Measurements from ENCODE around the gene FBXW4.
"Not testable (repeated sequence)": the region's sequence is repeated elsewhere in the genome, so short reads cannot be mapped to it uniquely, and the experiment has no call there.

Gene FBXW4

GRCh38 chr10:101651336-101651735, 43.6 kb downstream of the FBXW4 start:
- no peak for DNase-seq

- no peak for DNase-seq
Observed at GRCh38 chr10:101650863-101651262, 44.1 kb downstream of the FBXW4 start.

- no peak for DNase-seq
Observed at GRCh38 chr10:101649525-101650085, 45.4 kb downstream of the FBXW4 start.

- DNase-seq, result no peak
Observed at GRCh38 chr10:101647255-101647654, 47.7 kb downstream of the FBXW4 start.

GRCh38 chr10:101646364-101646763, 48.6 kb downstream of the FBXW4 start:
- DNase-seq, result no peak

GRCh38 chr10:101645659-101646058, 49.3 kb downstream of the FBXW4 start:
- DNase-seq, result no peak

GRCh38 chr10:101644002-101644401, 51.0 kb downstream of the FBXW4 start:
- no peak for DNase-seq

GRCh38 chr10:101643546-101643945, 51.4 kb downstream of the FBXW4 start:
- no peak for DNase-seq

- DNase-seq, result no peak
Observed at GRCh38 chr10:101639141-101639900, 55.6 kb downstream of the FBXW4 start.

- not testable (repeated sequence) for DNase-seq
Observed at GRCh38 chr10:101633510-101633909, 61.5 kb downstream of the FBXW4 start.

- no peak for DNase-seq
Observed at GRCh38 chr10:101631821-101632475, 63.0 kb downstream of the FBXW4 start.

GRCh38 chr10:101630633-101630920, 64.4 kb downstream of the FBXW4 start:
- DNase-seq, result no peak

- DNase-seq, result no peak
Observed at GRCh38 chr10:101629837-101630632, 64.9 kb downstream of the FBXW4 start.

- no peak for DNase-seq
Observed at GRCh38 chr10:101625821-101626412, 69.1 kb downstream of the FBXW4 start.

GRCh38 chr10:101624526-101625102, 70.4 kb downstream of the FBXW4 start:
- DNase-seq, result no peak

GRCh38 chr10:101623528-101623927, 71.4 kb downstream of the FBXW4 start:
- no peak for DNase-seq

- no peak for DNase-seq
Observed at GRCh38 chr10:101619983-101620382, 75.0 kb downstream of the FBXW4 start.

GRCh38 chr10:101618871-101619270, 76.1 kb downstream of the FBXW4 start:
- no peak for DNase-seq

GRCh38 chr10:101617824-101618568, 77.0 kb downstream of the FBXW4 start:
- no peak for DNase-seq

- no peak for DNase-seq
Observed at GRCh38 chr10:101617102-101617823, 77.7 kb downstream of the FBXW4 start.

GRCh38 chr10:101616415-101617101, 78.4 kb downstream of the FBXW4 start:
- no peak for DNase-seq

All from T-helper 9 cell (primary cell).